ENCODE measurements around the gene AGTR2. TPM values are rescaled to one million over a fixed set of nuclear protein-coding genes. Genes with fewer than 3 reads are reported as not detected.
"Not testable (repeated sequence)": the region's sequence is repeated elsewhere in the genome, so short reads cannot be mapped to it uniquely, and the experiment has no call there.

Gene AGTR2
- not detected for total RNA-seq

GRCh38 chrX:116170511-116170910 lies at the start of gene AGTR2:
AGTR2 (plus strand) TSS chrX:116170744; CDS start chrX:116172281, 1,537 bp downstream.
- Mint-ChIP-seq H3K4me1 (no peaks in the 10 kb centered on the region), H3K27ac (no peak within 1 kb of the TSS), H3K9me3 (no peaks in the 10 kb centered on the region), H3K36me3 (ENCODE audit: low read depth) (no peaks in the 10 kb centered on the region), H3K27me3 (no peaks in the 10 kb centered on the region), H3K4me3 (no peak within 1 kb of the TSS)
- ATAC-seq (replicated peaks) = no peak

GRCh38 chrX:116135277-116135676 lies 35.3 kb upstream of the AGTR2 start:
- no peak overlapping the region for H3K27ac Mint-ChIP-seq
- H3K9me3 Mint-ChIP-seq = no peaks in the 10 kb centered on the region
- no peak for ATAC-seq (replicated peaks)
- H3K4me1 Mint-ChIP-seq = no peaks in the 10 kb centered on the region
- no peaks in the 10 kb centered on the region for H3K27me3 Mint-ChIP-seq
- H3K36me3 Mint-ChIP-seq (ENCODE audit: low read depth) = no peaks in the 10 kb centered on the region
- H3K4me3 Mint-ChIP-seq = no peak overlapping the region

- H3K27ac Mint-ChIP-seq, H3K4me1 Mint-ChIP-seq, H3K9me3 Mint-ChIP-seq: not testable (repeated sequence)
These were observed 29.3 kb upstream of the AGTR2 start for GRCh38 chrX:116141270-116141669.

GRCh38 chrX:116142976-116143375 lies 27.6 kb upstream of the AGTR2 start:
- H3K27me3 Mint-ChIP-seq = no peaks in the 10 kb centered on the region
- H3K27ac Mint-ChIP-seq = no peak overlapping the region
- H3K36me3 Mint-ChIP-seq (ENCODE audit: low read depth) = no peaks in the 10 kb centered on the region
- no peak for ATAC-seq (replicated peaks)
- H3K9me3 Mint-ChIP-seq = no peaks in the 10 kb centered on the region
- H3K4me1 Mint-ChIP-seq = no peaks in the 10 kb centered on the region
- H3K4me3 Mint-ChIP-seq = no peak overlapping the region

More at GRCh38 chrX:116141270-116141669, 29.3 kb upstream of the AGTR2 start:
- not testable (repeated sequence) for ATAC-seq (replicated peaks); H3K27me3 Mint-ChIP-seq; H3K36me3 Mint-ChIP-seq (ENCODE audit: low read depth); H3K4me3 Mint-ChIP-seq

- H3K4me3 Mint-ChIP-seq = no peak overlapping the region
- no peak for ATAC-seq (replicated peaks)
These were observed 2.4 kb downstream of the AGTR2 start for GRCh38 chrX:116172976-116173375.

GRCh38 chrX:116181300-116181699 lies 10.8 kb downstream of the AGTR2 start:
- ATAC-seq (replicated peaks) = no peak
- Mint-ChIP-seq H3K9me3 (no peaks in the 10 kb centered on the region), H3K27ac (no peak overlapping the region), H3K27me3 (no peaks in the 10 kb centered on the region), H3K36me3 (ENCODE audit: low read depth) (no peaks in the 10 kb centered on the region), H3K4me3 (no peak overlapping the region), H3K4me1 (no peaks in the 10 kb centered on the region)

More at GRCh38 chrX:116172976-116173375, 2.4 kb downstream of the AGTR2 start:
- no peaks in the 10 kb centered on the region for H3K36me3 Mint-ChIP-seq (ENCODE audit: low read depth)
- no peaks in the 10 kb centered on the region for H3K27me3 Mint-ChIP-seq
- H3K27ac Mint-ChIP-seq = no peak overlapping the region
- no peaks in the 10 kb centered on the region for H3K4me1 Mint-ChIP-seq
- H3K9me3 Mint-ChIP-seq = no peaks in the 10 kb centered on the region

GRCh38 chrX:116185163-116185562 lies 14.6 kb downstream of the AGTR2 start:
- no peak overlapping the region for H3K27ac Mint-ChIP-seq
- no peaks in the 10 kb centered on the region for H3K27me3 Mint-ChIP-seq
- no peak overlapping the region for H3K4me3 Mint-ChIP-seq
- ATAC-seq (replicated peaks) = no peak
- H3K4me1 Mint-ChIP-seq = no peaks in the 10 kb centered on the region
- H3K9me3 Mint-ChIP-seq = no peaks in the 10 kb centered on the region
- H3K36me3 Mint-ChIP-seq (ENCODE audit: low read depth) = no peaks in the 10 kb centered on the region

- H3K4me3 Mint-ChIP-seq = no peak overlapping the region
- H3K9me3 Mint-ChIP-seq = peaks cover 3% of the 10 kb centered on the region
- no peak for ATAC-seq (replicated peaks)
- H3K4me1 Mint-ChIP-seq = no peaks in the 10 kb centered on the region
- no peaks in the 10 kb centered on the region for H3K27me3 Mint-ChIP-seq
- no peak overlapping the region for H3K27ac Mint-ChIP-seq
- H3K36me3 Mint-ChIP-seq (ENCODE audit: low read depth) = no peaks in the 10 kb centered on the region
These were observed 24.1 kb downstream of the AGTR2 start for GRCh38 chrX:116194649-116195048.

- Mint-ChIP-seq H3K4me3 (no peak overlapping the region), H3K36me3 (ENCODE audit: low read depth) (no peaks in the 10 kb centered on the region), H3K27ac (no peak overlapping the region), H3K9me3 (peaks cover 3% of the 10 kb centered on the region), H3K4me1 (no peaks in the 10 kb centered on the region), H3K27me3 (no peaks in the 10 kb centered on the region)
- no peak for ATAC-seq (replicated peaks)
These were observed 27.7 kb downstream of the AGTR2 start for GRCh38 chrX:116198235-116198634.

- Mint-ChIP-seq H3K27me3 (no peaks in the 10 kb centered on the region), H3K4me1 (no peaks in the 10 kb centered on the region), H3K9me3 (peaks cover 3% of the 10 kb centered on the region), H3K36me3 (ENCODE audit: low read depth) (no peaks in the 10 kb centered on the region), H3K27ac (no peak overlapping the region), H3K4me3 (no peak overlapping the region)
- no peak for ATAC-seq (replicated peaks)
These were observed 28.3 kb downstream of the AGTR2 start for GRCh38 chrX:116198810-116199209.

- Mint-ChIP-seq H3K4me1 (no peaks in the 10 kb centered on the region), H3K4me3 (no peak overlapping the region), H3K27ac (no peak overlapping the region), H3K27me3 (no peaks in the 10 kb centered on the region), H3K36me3 (ENCODE audit: low read depth) (no peaks in the 10 kb centered on the region), H3K9me3 (no peaks in the 10 kb centered on the region)
- no peak for ATAC-seq (replicated peaks)
These were observed 34.4 kb downstream of the AGTR2 start for GRCh38 chrX:116204932-116205331.

- no peaks in the 10 kb centered on the region for H3K36me3 Mint-ChIP-seq (ENCODE audit: low read depth)
- no peaks in the 10 kb centered on the region for H3K27me3 Mint-ChIP-seq
- H3K4me1 Mint-ChIP-seq = no peaks in the 10 kb centered on the region
- no peak for ATAC-seq (replicated peaks)
- peaks cover 5% of the 10 kb centered on the region for H3K9me3 Mint-ChIP-seq
- no peak overlapping the region for H3K4me3 Mint-ChIP-seq
- no peak overlapping the region for H3K27ac Mint-ChIP-seq
These were observed 42.7 kb downstream of the AGTR2 start for GRCh38 chrX:116213262-116213661.

- H3K27ac Mint-ChIP-seq; ATAC-seq (replicated peaks); H3K4me1 Mint-ChIP-seq; H3K9me3 Mint-ChIP-seq; H3K36me3 Mint-ChIP-seq (ENCODE audit: low read depth); H3K4me3 Mint-ChIP-seq; H3K27me3 Mint-ChIP-seq: not testable (repeated sequence)
These were observed 46.5 kb downstream of the AGTR2 start for GRCh38 chrX:116217080-116217479.
